HG03469 (cell line): ENCODE measurements around the gene EVC2.

Source experiments
- ATAC-seq: cut with Tn5 transposase; IDR thresholded peaks from one replicate; pipeline ENCODE4 v1.9.1; 2021; ENCODE audit warnings: mild to moderate bottlenecking, moderate library complexity, moderate number of reproducible peaks; ENCODE audit not compliant: unreplicated experiment

EVC2 gene

DNA sequence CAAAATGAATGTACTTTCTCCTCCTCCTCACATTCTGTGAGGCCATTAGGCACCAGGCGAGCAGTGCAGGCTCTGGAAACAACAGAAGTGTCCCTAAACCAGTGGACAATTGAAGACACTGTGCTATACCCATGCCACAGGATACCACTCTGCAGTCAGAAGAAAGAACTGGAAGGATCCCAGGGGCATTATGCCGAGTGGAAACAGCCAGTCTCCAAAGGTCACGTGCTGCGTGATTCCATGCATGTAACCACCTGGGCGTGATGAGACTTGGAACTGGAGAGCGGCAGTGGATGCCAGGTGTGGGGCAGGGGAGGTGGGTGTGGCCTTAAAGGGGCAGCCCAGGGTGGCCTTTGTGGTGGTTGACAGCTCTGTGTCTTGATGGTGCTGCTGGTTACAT lies 139.4 kb downstream of the EVC2 start:
- no peak for ATAC-seq

DNA sequence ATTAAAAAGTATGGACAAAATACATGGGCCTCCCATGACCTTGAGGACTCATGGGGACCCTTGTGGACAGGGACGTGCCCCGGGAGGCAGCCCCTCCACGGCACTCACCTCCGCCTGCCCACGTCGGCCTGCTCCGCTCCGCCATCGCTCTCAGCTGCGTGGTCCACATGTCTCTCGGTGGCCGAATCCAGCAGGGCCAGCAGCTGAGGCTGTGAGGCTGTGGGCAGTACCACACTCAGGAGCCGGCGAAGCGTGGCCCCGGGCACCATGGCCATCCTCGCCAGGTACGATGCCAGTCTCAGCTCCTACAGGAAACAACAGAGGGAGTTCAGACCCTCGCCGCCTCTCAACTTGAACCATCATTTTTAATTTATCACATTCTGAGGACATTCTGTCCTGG lies 140.0 kb downstream of the EVC2 start:
- no peak for ATAC-seq

DNA sequence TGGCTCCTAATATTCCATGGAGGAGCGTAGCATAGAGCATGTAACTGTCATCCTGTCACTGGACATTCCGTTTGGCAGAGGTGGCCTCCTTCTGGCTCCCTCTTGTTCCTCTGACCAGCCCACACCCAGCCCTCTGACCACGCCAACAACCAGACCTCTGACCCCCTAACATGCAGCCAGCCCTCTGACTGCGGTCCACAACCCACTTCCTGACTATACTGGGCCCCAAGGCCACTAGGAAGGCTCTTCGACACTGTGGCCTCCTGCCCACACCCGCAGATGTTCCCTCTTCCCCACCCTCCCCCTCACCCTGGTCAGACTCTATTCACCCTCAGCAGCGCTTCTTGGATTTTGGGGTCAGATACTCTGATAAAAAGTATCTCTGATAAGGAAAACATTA lies 141.4 kb downstream of the EVC2 start:
- no peak for ATAC-seq

GRCh38 chr4:5566526-5566925 lies 141.8 kb downstream of the EVC2 start:
- ATAC-seq, result no peak

DNA sequence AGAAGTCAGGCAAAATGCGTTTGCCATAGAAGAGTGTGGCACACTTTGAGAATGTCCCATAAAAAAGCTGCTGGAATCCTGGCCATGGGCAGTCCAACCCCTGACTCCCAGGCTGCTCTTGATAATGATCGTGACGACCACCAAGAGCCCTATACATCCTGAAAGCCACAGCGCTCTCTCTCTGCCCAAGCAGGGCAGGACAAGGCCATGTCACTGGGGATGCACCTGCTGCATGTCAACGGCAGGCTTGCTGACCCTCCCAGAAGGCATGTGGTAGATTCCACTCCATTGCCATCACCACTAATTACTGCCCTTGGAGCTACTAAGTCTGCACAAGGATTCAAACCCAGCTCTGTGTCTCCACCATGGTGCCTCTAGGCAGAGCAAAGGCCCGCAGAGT lies 144.5 kb downstream of the EVC2 start:
- no peak for ATAC-seq

DNA sequence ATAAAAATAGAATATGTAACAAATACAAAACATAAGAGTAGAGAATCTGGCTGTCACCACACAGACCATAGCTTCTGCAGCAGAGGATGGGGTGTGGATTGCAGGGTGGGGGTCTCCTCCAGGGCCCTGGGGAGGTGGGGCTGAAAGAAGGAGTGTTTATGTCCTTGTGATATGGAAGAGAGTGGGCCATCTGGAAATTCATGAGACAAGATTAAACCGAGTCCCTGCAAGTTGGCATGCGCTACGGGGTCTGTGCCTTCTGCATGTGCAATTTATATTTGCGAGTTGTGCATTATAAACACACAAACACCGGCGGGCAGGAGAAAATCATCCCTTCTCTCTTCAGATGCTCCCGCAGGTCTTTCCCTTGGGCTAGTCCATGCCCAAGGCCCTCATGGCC lies 145.9 kb downstream of the EVC2 start:
- ATAC-seq, result no peak

DNA sequence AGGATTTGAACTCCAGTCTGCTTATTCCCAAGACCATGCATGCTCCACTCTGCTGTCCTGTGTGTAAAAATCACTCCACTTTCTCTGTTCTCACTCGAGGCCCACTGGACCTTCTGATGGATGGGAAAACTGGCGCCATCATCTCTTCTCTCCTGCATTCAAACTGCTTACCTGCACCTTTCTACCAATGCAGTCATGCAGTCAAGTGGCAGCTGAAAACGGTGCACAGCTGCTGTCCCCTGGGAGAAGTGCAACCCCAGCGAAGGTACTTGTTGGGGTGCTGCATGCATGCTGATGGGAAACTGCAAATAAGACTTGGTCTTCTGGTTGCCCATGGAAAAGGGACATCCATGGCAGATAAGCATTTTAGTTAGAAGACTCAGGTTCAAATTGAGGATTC lies 147.1 kb downstream of the EVC2 start:
- no peak for ATAC-seq

DNA sequence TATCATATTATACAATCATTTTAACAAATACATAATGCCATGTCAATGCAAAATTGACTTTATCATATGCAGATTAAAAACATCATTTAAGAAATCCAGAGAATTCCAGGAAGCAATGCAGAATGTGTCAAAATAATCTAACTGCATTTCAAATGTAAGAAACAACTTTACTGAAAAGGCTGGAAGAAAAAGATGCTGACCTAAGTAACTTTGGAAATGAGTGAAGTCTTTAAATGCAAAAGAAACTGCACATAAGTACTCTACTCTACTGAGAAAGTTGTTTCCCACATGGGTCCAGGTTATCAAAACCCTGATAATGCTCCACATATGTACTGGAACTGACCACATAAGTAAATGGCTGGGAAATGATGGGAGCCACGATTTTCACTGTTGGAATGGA lies 149.9 kb downstream of the EVC2 start:
- no peak for ATAC-seq

DNA sequence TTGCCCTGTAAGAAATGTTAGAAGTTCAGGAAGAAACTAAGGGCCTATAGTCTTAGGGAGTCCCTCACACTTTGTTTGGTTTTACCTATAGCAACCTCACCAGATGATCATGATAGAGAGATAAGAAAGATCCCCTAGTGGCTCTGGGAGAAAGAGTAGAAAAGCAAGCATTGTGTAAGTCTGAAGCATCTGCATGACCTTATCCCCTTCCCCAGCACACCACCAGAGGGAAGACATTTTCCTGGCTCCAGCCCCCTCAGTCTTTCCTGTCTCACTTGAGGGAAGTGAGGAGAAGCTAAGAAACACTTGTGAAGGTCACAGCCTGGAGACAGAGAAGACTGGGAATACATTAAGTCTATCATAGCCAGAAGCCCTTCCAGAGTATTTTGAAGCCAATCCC lies 154.0 kb downstream of the EVC2 start:
- no peak for ATAC-seq

DNA sequence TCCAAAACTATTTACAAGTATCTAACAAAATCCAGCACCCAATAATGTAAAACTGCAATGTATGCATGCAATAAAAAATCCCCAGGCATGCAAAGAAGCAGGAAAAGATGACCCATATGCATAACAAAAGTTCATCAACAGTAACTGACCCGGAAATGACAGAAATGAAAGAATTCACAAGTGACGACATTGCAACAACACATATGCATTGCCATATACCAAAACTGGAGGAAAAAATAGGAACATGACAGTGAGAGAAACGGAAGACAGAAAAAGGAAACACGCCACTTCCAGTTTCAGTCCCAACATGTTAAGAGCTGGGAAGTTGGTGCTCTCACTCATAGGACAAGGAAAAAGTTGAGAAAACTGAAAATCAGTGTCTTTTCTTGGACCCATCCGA lies 154.6 kb downstream of the EVC2 start:
- no peak for ATAC-seq

- no peak for ATAC-seq
Measured at GRCh38 chr4:5552451-5552850, 155.9 kb downstream of the EVC2 start.

- ATAC-seq, result no peak
Measured at GRCh38 chr4:5547651-5548249, 160.6 kb downstream of the EVC2 start.

DNA sequence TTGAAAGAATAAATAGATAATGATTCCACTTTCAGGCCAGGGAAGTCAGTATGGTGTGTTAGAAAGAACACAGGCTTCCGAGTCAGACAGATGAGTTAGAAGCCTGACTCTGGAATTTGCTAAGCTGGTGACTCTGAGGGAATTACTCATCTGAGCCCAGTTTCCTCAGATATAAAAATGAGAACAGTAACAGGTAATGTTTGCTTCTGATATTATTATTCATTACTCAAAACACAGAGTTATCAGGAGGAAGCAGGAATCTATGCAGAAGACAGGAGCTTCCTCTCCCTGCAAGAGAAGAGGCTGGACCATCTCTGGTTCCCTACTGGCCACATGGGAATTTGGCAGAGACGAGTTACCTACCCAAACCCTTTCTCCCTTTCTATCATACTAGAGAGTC lies 163.1 kb downstream of the EVC2 start:
- ATAC-seq, result no peak

DNA sequence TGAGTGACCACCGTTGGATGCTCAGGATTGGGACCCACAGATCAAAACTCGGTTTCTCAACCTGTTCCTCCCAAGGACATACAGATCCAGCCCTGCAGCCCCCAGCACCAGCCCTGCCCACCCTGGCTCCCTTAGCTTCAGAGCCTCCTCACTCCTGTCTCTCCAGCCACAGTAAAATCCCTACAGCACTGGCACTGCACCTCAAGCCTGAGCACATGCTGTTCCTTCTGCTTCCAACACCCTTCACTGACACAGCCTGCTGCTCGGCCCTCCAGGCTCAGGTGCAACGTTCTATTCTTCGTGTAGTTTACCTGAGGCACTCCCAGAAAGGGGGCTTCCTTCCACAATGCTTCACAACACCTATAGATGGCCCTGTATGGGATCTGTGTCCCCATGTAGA lies 163.6 kb downstream of the EVC2 start:
- no peak for ATAC-seq

DNA sequence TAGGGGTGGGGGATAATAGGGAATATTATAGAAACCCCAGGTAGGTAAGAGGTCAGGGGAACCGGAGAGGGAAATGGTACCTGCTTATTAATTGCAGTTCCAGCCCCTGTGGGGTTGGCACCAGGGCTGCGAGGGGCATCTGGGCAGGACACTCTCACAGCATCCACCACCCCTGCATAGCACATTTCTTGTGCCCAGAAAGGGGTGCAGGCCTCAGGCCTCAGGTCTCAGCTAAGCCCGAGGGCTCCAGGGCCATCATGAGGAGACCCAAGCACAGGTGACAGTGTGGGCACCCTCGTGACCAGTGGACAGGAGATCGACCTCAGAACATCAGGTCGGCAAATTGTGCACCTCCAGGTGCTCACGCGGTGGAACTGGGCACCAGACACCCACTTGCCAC lies 164.7 kb downstream of the EVC2 start:
- ATAC-seq, result no peak

DNA sequence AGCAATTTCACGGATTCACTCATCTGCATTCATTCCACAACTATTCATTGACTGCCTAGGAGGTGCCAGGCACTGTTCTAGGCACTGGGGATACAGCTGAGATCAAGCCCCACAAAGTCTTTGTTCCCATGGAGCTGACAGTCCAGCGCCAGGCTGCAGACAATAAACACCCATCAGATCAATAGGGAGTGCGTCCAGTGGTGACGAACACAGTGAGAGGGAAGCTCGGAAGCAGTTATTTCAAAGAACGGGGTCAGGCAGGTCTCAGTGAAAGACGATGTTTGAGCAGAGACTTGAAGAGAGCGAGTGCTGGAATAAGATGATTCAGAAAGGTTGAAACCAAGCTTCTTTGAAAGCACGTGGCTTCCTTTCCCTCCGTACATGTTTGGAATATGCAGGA lies 167.2 kb downstream of the EVC2 start:
- ATAC-seq, result no peak

DNA sequence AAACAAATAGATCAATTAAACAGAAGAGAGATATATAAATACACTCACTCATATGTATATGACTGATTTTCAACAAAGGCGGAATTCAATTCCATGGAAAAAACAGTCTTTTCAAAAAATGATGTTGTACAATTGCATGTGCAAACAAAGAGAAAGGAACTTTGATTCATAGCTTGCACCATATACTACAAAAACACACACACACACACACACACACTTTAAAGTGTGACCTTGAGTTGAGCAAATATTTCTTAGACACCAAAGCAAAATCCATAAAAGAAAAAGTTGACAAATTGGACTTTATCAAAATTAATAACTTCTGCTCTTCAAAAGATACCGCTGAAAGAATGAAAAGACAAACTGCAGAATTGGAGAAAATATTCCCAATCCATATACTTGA lies 168.8 kb downstream of the EVC2 start:
- no peak for ATAC-seq

GRCh38 chr4:5532100-5532499 lies 176.3 kb downstream of the EVC2 start:
- ATAC-seq, result no peak

DNA sequence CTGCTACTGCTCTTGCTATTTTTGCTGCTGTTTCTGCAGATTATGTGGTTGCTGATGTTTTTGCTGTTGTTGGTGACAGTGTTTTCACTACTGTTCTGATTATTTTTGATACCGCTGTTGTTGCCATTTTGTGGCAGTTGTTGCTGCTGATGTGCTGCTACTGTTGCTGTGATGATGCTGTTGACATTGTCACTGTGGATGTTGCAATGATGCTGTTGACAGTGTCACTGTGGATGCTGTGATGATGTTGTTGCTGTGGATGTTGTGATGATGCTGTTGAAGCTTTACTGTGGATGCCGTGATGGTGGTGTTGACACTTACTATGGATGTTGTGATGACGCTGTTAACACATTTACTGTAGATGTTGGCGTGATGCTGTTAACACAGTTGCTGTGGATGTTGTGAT lies 180.3 kb downstream of the EVC2 start:
- no peak for ATAC-seq

DNA sequence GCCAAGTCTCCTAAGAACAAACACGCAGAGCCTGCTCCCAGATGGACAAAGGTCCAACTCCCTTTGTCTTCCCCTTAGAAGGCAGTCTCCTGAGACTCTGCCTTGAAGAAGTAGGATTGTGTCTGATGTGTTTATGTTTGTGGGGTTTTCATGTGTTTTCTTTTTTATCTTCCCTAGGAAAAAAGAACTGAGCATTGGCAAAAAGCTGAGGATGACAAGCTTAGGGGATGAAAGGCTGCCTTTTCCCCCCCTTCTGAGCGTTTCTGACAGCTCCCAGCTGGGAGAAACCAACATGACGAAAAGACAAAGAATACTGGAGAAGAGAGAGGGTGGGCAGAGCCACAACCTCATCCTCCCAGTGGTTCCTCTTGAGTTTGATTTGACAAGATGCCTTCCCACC lies 181.1 kb downstream of the EVC2 start:
- ATAC-seq, result no peak

DNA sequence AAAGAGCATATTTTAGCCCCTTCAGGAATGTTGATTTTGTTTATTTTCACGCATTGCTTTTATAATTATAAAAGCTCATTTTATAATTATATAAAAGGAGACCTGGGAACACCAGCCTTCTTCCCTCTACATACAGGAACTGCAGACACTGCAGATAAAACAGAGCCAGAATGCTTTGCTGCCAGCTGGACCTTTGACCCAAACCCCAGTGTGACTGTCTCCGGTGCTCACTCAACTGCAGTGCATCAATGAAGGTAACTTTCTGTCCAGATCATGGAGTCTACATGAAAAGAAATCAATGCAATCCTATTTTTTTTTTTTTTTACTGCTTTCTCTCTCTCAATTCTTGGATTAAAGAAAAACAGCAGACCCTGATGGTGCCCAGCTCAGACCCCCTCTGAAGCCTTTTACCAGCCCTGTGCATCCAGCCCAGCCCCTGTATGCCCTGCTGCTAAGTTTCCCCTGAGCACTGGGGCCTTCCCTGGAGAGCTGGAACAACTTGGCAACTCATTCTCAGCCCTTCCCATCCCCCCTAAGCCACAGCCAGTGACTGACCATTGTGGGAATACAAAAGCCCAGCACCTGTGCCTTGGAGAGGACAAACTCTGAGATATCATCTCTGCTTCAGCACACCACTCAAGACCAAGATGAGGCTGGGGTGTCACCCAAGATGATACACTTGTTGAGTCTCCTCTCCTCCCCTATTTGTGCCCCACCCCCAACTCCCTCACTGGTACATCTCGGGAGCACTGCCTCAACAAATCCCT lies 182.1 kb downstream of the EVC2 start:
- no peak for ATAC-seq

DNA sequence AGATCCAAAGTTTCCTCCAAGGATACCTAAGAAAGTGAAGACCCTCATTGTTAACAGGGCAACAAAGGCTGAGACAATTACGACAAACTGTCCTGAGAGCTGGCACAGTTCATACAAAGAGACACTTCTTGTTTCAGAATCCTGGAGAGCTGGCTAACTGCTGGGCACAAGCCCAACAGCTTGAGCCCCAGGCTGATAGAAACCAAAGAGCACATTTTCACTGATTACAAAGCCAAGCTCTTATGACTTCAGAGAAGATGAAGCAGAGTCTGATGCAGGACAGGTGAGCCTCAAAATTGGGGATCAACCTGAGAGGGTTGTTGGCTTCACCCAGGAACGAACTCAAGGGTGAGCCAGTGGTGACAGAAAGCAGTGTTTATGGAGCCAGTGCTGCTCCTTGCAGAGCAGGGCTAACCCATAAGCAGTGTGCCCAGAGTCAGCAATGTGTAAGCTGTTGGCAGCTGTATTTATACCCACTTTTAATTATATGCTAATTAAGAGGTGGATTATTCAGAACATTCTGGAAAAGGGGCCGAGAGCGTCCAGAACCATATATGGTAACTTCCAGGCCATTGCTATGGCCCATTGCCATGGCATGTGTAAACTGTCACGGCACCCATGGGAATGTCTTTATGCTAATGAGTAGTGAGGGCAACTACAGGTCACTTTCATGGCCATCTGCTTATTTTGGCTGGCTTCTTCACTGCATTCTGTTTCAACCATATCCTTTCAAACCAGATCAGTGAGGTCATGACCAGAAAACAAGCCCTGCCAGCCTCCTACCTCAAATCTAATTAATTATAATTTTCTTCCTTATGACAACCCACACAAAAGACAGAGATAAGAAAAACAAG lies 183.7 kb downstream of the EVC2 start:
- no peak for ATAC-seq
